Progenitor cell of endocrine pancreas (in vitro differentiated cells): Measurements from ENCODE around the gene GNLY. TPM values are rescaled to one million over a fixed set of nuclear protein-coding genes. Genes with fewer than 3 reads are reported as not detected.
"Not testable (repeated sequence)": the region's sequence is repeated elsewhere in the genome, so short reads cannot be mapped to it uniquely, and the experiment has no call there.

ENCODE experiments used
- DNase-seq: peaks from one replicate; pipeline ENCODE4 v3.0.0; 2021; ENCODE audit warnings: low spot score; ENCODE audit not compliant: unreplicated experiment
- H3K27ac Mint-ChIP-seq: 2 replicates; pipeline ENCODE4 v1.8.0; 2021; ENCODE audit warnings: mild to moderate bottlenecking, moderate library complexity, mixed read lengths
- H3K27me3 Mint-ChIP-seq: 2 replicates; pipeline ENCODE4 v1.8.0; 2021; ENCODE audit warnings: mixed read lengths
- H3K36me3 Mint-ChIP-seq: 2 replicates; pipeline ENCODE4 v1.8.0; 2022; ENCODE audit warnings: mixed read lengths; ENCODE audit not compliant: insufficient read depth
- H3K4me1 Mint-ChIP-seq: 2 replicates; pipeline ENCODE4 v1.8.0; 2021; ENCODE audit warnings: low read depth, mixed read lengths
- H3K4me3 Mint-ChIP-seq: 2 replicates; pipeline ENCODE4 v1.8.0; 2021; ENCODE audit warnings: low read depth, mild to moderate bottlenecking, moderate library complexity, mixed read lengths
- H3K9me3 Mint-ChIP-seq: 2 replicates; pipeline ENCODE4 v1.8.0; 2021; ENCODE audit warnings: low read depth, mixed read lengths
- CTCF ChIP-seq: fragments of 200-600 bp; sonication (generic); IDR thresholded peaks from one replicate; pipeline ENCODE4 v1.5.0; 2021; ENCODE audit warnings: antibody characterized with exemption, mild to moderate bottlenecking; ENCODE audit not compliant: unreplicated experiment
- total RNA-seq: library from RNA; stranded (reverse); gene quantifications from 2 replicates; pipeline ENCODE4 v1.2.1, GENCODE V29; 2021

GNLY gene
- total RNA-seq, 1 donor from 2014 or later, result not detected

GRCh38 chr2:85668857-85669142, 25.4 kb upstream of the GNLY start:
- peaks cover under 1% of the 10 kb centered on the region for H3K27me3 Mint-ChIP-seq
- no peaks in the 10 kb centered on the region for H3K4me1 Mint-ChIP-seq
- no peak for TF ChIP-seq CTCF
- H3K36me3 Mint-ChIP-seq, result no peaks in the 10 kb centered on the region
- H3K27ac Mint-ChIP-seq, result no peak overlapping the region
- no peaks in the 10 kb centered on the region for H3K9me3 Mint-ChIP-seq
- no peak overlapping the region for H3K4me3 Mint-ChIP-seq
- no peak for DNase-seq

GRCh38 chr2:85669549-85669948, 24.6 kb upstream of the GNLY start:
- DNase-seq, result no peak
- no peak overlapping the region for H3K4me3 Mint-ChIP-seq
- H3K27ac Mint-ChIP-seq, result no peak overlapping the region
- H3K4me1 Mint-ChIP-seq, result no peaks in the 10 kb centered on the region
- H3K27me3 Mint-ChIP-seq, result peaks cover 2% of the 10 kb centered on the region
- TF ChIP-seq CTCF, result no peak
- no peaks in the 10 kb centered on the region for H3K36me3 Mint-ChIP-seq
- no peaks in the 10 kb centered on the region for H3K9me3 Mint-ChIP-seq

- H3K4me3 Mint-ChIP-seq, H3K27me3 Mint-ChIP-seq, H3K36me3 Mint-ChIP-seq, H3K27ac Mint-ChIP-seq, DNase-seq, H3K4me1 Mint-ChIP-seq, H3K9me3 Mint-ChIP-seq: not testable (repeated sequence)
Measured at GRCh38 chr2:85670416-85670815, 23.7 kb upstream of the GNLY start.

GRCh38 chr2:85672456-85672855, 21.7 kb upstream of the GNLY start:
- H3K4me1 Mint-ChIP-seq, result no peaks in the 10 kb centered on the region
- no peak overlapping the region for H3K4me3 Mint-ChIP-seq
- no peaks in the 10 kb centered on the region for H3K36me3 Mint-ChIP-seq
- no peak for TF ChIP-seq CTCF
- DNase-seq, result no peak
- H3K9me3 Mint-ChIP-seq, result no peaks in the 10 kb centered on the region
- peaks cover 10% of the 10 kb centered on the region for H3K27me3 Mint-ChIP-seq
- H3K27ac Mint-ChIP-seq, result no peak overlapping the region

- H3K36me3 Mint-ChIP-seq, result no peaks in the 10 kb centered on the region
- H3K9me3 Mint-ChIP-seq, result no peaks in the 10 kb centered on the region
- DNase-seq, result no peak
- H3K27ac Mint-ChIP-seq, result no peak overlapping the region
- peaks cover 17% of the 10 kb centered on the region for H3K27me3 Mint-ChIP-seq
- no peaks in the 10 kb centered on the region for H3K4me1 Mint-ChIP-seq
- H3K4me3 Mint-ChIP-seq, result no peak overlapping the region
- no peak for TF ChIP-seq CTCF
Measured at GRCh38 chr2:85673716-85674375, 20.3 kb upstream of the GNLY start.

- H3K9me3 Mint-ChIP-seq, result no peaks in the 10 kb centered on the region
- H3K27ac Mint-ChIP-seq, result no peak overlapping the region
- H3K36me3 Mint-ChIP-seq, result no peaks in the 10 kb centered on the region
- no peak for DNase-seq
- peaks cover 17% of the 10 kb centered on the region for H3K27me3 Mint-ChIP-seq
- no peak overlapping the region for H3K4me3 Mint-ChIP-seq
- TF ChIP-seq CTCF, result no peak
- no peaks in the 10 kb centered on the region for H3K4me1 Mint-ChIP-seq
Measured at GRCh38 chr2:85674417-85674816, 19.7 kb upstream of the GNLY start.
